Rectal smooth muscle tissue (tissue), 1 donor: ENCODE results near the gene AHRR.

Experiments used
- H3K27ac ChIP-seq: one replicate; pipeline ENCODE4 v1.7.0; 2013; ENCODE audit warnings: low read depth, low read length, inconsistent platforms
- H3K27me3 ChIP-seq: one replicate; pipeline ENCODE4 v1.7.0; 2013; ENCODE audit warnings: low read length; ENCODE audit not compliant: control insufficient read depth, insufficient read depth
- H3K36me3 ChIP-seq: one replicate; pipeline ENCODE4 v1.7.0; 2013; ENCODE audit warnings: low read length; ENCODE audit not compliant: control insufficient read depth, insufficient read depth
- H3K4me1 ChIP-seq: one replicate; pipeline ENCODE4 v1.7.0; 2013; ENCODE audit warnings: low read length; ENCODE audit not compliant: control insufficient read depth, insufficient read depth
- H3K4me3 ChIP-seq: one replicate; pipeline ENCODE4 v1.7.0; 2013; ENCODE audit warnings: low read length
- H3K9ac ChIP-seq: one replicate; pipeline ENCODE4 v1.7.0; 2013; ENCODE audit warnings: low read length

AHRR gene

GRCh38 chr5:346229-346935 lies 24.9 kb downstream of the AHRR start:
- Histone ChIP-seq H3K36me3 (no peaks in the 10 kb centered on the region), H3K9ac (no peak overlapping the region), H3K4me1 (no peaks in the 10 kb centered on the region), H3K27me3 (peaks cover 3% of the 10 kb centered on the region), H3K4me3 (no peak overlapping the region), H3K27ac (no peak overlapping the region)

- Histone ChIP-seq H3K27ac (no peak overlapping the region), H3K4me1 (no peaks in the 10 kb centered on the region), H3K36me3 (no peaks in the 10 kb centered on the region), H3K4me3 (no peak overlapping the region), H3K9ac (no peak overlapping the region), H3K27me3 (peaks cover 3% of the 10 kb centered on the region)
Measured at GRCh38 chr5:347712-348284, 26.3 kb downstream of the AHRR start.

- no peaks in the 10 kb centered on the region for H3K4me1 ChIP-seq
Measured at GRCh38 chr5:348726-349125, 27.2 kb downstream of the AHRR start.

GRCh38 chr5:350355-350754 lies 28.8 kb downstream of the AHRR start:
- H3K4me3 ChIP-seq = no peak overlapping the region

More at GRCh38 chr5:348726-349125, 27.2 kb downstream of the AHRR start:
- H3K4me3 ChIP-seq = no peak overlapping the region
- H3K36me3 ChIP-seq = no peaks in the 10 kb centered on the region
- peaks cover 3% of the 10 kb centered on the region for H3K27me3 ChIP-seq
- H3K27ac ChIP-seq = no peak overlapping the region
- no peak overlapping the region for H3K9ac ChIP-seq

GRCh38 chr5:351084-351920 lies 29.8 kb downstream of the AHRR start:
- H3K9ac ChIP-seq = no peak overlapping the region
- peaks cover 3% of the 10 kb centered on the region for H3K27me3 ChIP-seq
- no peak overlapping the region for H3K4me3 ChIP-seq
- no peaks in the 10 kb centered on the region for H3K36me3 ChIP-seq
- no peaks in the 10 kb centered on the region for H3K4me1 ChIP-seq
- no peak overlapping the region for H3K27ac ChIP-seq

More at GRCh38 chr5:350355-350754, 28.8 kb downstream of the AHRR start:
- H3K36me3 ChIP-seq = no peaks in the 10 kb centered on the region
- no peak overlapping the region for H3K9ac ChIP-seq
- no peaks in the 10 kb centered on the region for H3K4me1 ChIP-seq
- H3K27ac ChIP-seq = no peak overlapping the region
- H3K27me3 ChIP-seq = peaks cover 3% of the 10 kb centered on the region

- no peak overlapping the region for H3K4me3 ChIP-seq
- peaks cover 3% of the 10 kb centered on the region for H3K27me3 ChIP-seq
- no peak overlapping the region for H3K9ac ChIP-seq
- H3K4me1 ChIP-seq = no peaks in the 10 kb centered on the region
- no peaks in the 10 kb centered on the region for H3K36me3 ChIP-seq
- H3K27ac ChIP-seq = no peak overlapping the region
Measured at GRCh38 chr5:351921-352245, 30.4 kb downstream of the AHRR start.

- Histone ChIP-seq H3K4me1 (no peaks in the 10 kb centered on the region), H3K27me3 (peaks cover 3% of the 10 kb centered on the region), H3K27ac (no peak overlapping the region), H3K36me3 (no peaks in the 10 kb centered on the region), H3K9ac (no peak overlapping the region), H3K4me3 (no peak overlapping the region)
Measured at GRCh38 chr5:352639-353611, 31.4 kb downstream of the AHRR start.

GRCh38 chr5:353612-354580 lies 32.4 kb downstream of the AHRR start:
- H3K36me3 ChIP-seq = no peaks in the 10 kb centered on the region
- peaks cover 3% of the 10 kb centered on the region for H3K27me3 ChIP-seq
- H3K9ac ChIP-seq = no peak overlapping the region
- no peak overlapping the region for H3K4me3 ChIP-seq
- H3K27ac ChIP-seq = no peak overlapping the region
- no peaks in the 10 kb centered on the region for H3K4me1 ChIP-seq

GRCh38 chr5:354581-355378 lies 33.3 kb downstream of the AHRR start:
- Histone ChIP-seq H3K9ac (no peak overlapping the region), H3K4me1 (no peaks in the 10 kb centered on the region), H3K4me3 (no peak overlapping the region), H3K27me3 (peaks cover 3% of the 10 kb centered on the region), H3K27ac (no peak overlapping the region), H3K36me3 (no peaks in the 10 kb centered on the region)

GRCh38 chr5:355379-355935 lies 33.9 kb downstream of the AHRR start:
- no peak overlapping the region for H3K27ac ChIP-seq
- no peaks in the 10 kb centered on the region for H3K36me3 ChIP-seq
- H3K27me3 ChIP-seq = no peaks in the 10 kb centered on the region
- no peak overlapping the region for H3K4me3 ChIP-seq
- no peaks in the 10 kb centered on the region for H3K4me1 ChIP-seq
- no peak overlapping the region for H3K9ac ChIP-seq
